ENCODE results near the gene C17orf58.
A peak's percentile ranks its signal among the peaks of the same experiment; 100 is the strongest.
"Not testable (repeated sequence)": the region's sequence is repeated elsewhere in the genome, so short reads cannot be mapped to it uniquely, and the experiment has no call there.

C17orf58 gene

DNA sequence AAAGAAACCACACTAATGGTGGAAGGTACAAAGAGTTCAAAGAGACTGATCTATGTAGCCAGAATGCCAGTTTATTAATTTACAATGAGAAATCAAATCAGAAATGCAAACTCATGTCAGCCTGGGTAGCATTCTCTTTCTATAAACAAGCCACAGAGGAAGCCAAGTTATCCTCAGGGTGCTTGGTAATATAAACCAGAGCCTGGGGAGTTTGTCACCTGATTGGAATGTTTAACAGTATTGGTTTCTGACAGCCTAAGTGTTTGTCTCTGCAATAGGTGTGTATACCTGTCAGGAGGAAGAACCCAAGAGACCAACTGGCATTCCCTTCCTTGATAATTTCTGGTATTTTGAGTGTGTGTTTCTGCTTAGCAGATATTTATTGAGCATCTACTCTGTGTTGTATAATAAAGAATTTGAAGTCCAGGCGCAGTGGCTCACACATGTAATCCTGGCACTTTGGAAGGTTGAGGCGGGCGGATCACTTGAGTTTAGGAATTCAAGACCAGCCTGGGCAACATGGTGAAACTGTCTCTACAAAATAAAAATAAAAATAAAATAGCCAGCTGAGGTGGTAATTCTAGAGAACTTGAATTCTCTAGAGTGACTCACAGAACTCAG is 3.1 kb upstream of the C17orf58 start:
- DNase-seq = no peak

DNA sequence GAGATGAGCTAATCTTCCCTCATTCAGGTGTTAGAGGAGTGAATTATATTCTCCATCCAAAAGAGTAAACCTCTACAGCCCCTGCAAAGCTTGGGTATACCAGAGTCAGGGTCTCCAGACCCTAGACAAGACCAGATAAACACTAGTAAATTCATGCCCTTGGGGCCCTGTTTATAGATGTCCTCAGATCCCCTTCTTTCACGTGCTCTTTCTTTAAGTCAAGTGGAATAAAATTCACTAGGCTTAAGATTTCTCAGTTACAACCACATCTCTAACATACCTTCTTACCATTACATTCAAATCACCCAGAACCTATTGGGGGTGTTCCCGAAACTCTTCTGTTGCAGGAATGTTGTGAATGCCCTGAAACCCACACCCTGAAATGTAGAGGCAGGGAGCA is 2.2 kb upstream of the C17orf58 start:
- no peak for DNase-seq

DNA sequence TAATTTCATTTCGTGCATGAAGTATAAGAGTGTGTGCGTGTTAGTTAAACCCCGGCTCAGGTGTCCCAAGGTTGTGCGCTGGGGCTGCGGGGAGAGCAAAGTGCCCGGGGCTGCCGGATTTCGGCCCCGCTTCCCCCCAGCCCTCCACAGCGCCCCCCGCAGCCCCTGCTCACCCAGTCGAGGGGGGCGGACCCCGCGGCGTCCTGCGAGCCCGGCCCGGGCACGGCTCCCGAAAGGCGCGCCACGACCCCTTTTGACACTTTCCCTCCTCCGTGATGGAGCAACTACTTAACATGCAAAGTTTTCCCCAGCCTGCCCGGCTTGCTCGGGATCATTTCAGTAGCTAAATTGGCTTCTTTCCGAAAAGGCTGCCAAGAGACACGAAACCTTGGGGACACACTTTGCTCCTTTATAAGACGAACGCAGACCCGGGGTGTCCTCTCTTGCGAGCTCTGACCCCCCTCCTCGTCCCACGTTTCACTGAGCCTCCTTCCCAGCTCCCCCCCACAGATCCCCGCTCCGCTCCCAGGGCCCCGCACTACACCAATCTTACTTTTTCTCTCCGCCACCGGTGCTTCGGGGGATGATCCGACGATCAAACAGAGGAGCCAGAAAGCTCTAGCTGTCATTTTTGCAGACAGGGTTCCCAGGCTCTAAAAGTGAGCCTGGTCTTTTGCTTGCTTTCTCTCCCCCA is 552 bp downstream of the C17orf58 start:
- peak in 1 of 2 donors; percentile 4 for DNase-seq

DNA sequence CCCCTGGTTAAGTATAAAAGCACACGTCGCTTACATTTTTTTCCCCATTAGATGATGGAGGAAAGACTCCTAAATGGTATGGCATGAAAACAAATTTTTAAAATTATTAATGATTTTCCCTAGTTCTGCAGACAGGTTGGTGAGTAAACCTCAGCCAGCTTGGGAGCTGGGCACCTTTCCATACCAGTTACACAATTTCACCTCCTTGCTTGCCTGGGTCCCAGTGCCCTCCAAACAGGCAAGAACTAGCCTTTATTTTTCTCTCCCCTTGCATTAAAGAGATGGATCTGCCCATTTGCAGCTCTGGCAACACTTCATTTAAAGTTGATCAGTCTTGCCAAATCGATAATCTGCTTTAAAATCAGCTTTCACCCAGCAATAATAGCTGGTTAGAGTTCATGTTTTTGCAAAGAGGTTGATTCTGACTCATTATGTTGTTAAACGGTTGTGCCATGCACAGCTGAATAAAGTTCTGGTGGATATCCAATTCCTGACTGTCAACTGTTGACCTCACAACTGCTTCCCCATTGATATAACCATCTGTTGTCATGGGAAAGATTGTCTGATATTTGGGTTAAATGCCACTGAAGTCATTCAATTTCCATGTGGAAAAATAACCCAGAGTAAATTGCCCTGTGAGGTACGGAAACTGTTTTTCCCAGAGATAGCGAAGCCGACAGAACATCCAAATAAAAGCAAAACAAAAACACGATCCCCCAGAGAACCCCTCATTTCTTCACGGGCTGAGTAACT is 1.3 kb downstream of the C17orf58 start:
- DNase-seq = peak; percentile 51 to 77

DNA sequence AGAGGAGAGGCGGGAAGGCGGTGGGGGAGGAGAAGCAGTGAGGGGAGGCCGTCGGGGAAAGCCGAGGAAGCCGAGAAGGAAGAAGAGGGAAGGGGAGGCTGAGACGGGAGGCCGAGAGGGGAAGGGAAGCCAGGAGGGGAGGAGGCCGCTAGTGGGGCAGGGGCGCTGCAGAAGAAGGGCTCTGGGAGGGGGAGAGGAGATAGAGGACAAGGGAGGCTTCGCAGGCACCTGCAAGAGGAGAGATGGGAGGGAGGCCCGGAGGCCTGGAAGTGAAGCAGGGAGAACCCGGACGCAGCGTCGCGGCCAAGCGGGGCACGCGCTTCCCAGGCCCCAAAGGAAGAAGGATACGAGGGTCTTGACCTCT is 2.3 kb downstream of the C17orf58 start:
- DNase-seq = no peak

DNA sequence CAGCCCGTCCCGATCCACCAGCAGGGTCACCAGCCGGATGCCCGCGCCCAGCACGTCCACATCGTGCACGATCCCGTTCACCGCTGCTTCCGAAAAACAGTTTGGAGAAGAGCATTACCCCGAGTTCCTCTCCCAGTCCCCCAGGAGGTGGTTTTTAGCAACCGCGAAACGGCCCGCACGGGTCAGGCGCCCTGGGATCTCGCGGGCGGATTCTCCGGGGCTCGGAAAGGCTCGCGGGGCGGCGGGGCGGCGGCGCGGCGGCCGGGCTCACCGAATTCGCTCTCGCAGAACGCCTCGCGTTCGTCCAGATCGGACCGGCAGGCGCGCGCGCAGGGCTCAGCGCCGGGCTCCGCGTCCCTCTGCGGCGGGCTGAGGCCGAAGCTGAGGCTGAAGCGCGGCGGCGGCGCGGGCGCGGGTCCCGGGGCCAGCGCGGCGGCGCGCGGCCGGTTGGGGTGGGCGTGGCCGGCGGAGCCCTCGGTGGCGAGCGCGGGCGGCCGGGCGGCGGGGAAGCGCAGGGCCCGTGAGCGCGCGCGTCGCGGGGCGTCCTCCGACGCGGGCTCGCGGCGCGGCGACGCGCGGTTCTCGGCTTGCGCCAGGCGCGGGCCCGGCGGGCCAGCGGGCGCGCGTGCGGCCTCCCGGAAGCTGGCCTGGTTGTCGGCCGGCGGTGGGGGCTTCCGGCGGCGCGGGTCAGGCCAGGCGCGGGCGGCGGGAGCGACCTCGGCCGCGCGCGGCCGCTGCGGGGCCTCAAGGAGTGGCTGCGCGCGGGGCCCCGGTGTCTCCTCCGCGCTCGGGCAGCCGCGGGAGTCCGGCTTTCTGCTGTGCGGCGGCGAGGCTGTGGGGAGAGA is 2.9 kb downstream of the C17orf58 start:
- peak; percentile 77 to 84 for DNase-seq

DNA sequence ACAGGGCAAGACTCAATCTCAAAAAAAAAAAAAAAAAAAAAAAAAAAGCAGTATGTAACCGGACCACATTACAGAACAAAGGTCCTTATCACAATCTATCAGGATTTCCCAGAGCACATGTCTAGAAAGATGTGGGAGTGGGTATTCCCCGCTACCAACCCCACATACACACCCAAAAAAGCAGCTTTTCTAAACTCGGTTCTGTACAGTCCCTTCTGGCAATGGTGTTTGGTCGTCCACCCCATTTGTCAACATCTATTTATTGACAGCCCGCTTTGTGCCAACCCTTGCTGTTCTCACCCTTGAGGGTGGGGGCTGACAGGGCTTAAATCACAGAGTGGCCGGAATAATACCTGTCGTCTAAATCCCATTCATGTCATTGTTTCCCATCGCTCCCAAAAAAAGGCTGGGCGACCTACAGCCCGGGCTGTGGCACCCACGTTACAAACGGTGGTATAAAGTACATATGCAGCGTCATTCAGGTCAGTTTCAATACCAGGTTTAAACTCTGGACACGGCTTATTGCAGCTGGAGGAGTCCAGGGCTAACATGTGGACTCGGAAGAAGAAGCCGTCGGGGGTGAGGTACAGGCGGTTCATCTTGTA is 3.6 kb downstream of the C17orf58 start:
- peak; percentile 76 to 94 for DNase-seq

DNA sequence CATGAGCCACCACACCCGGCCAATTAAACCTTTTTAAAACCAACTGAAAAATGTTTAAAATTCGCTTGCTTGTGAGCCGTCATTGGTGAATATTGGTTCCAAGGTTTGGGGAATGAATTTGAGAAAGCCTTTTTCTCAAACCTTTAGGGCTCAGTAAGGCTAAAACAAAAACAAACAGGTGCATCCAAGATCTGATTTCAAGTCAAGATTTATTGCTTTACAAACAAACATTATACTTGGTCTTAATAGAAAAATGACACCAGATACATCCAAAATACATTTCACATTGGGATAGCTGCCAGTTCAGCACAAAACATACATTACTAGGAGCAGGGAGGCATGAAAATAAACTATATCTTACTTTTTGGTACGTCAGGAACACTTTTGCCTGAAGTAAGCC is 5.4 kb downstream of the C17orf58 start:
- no peak for DNase-seq

DNA sequence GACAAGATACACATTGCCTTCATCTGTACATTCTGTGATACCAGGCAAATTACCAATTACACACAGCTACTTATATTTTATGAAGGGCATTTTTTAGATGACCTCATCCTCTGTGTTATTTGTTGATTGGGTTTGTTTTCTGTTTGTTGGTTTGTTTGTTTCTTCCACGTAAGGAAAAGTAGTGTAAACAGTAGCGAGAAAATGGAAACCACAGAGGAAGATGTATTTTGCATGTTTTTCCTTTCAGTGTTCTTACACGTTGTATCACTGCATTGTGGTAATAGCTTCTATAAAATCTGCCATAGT is 12.9 kb downstream of the C17orf58 start:
- DNase-seq = no peak

DNA sequence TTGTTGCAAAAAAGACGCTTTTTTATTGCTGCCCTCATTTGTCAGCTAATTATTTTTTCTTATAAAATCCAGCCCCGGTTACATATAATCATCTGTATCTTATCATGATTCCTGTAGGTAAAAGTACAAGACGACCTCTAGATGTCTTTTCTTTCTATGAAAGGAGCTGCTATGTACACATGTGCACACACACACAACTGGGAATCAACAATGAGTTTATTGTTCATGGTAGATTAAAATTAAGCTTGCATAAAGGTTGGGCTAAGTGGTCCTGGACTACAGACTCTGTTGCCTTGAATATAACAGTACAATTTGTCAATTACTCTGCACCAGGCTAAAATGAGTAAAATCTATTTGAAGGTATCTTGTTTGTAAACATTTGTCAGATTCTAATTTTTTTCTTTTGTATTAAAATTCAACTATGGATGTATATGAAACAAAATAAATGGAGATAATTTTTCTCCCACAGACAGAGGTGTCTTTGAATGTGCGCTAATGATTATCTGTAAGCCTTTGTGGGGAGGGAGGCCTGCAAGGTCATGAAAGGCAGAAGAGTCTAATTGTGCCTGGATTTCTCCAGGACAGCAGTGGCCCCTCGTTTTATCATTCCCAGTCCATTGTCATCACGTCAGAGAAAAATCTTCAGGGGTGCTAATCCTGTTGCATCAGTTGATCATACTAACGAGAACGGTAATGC is 13.4 kb downstream of the C17orf58 start:
- DNase-seq = no peak

DNA sequence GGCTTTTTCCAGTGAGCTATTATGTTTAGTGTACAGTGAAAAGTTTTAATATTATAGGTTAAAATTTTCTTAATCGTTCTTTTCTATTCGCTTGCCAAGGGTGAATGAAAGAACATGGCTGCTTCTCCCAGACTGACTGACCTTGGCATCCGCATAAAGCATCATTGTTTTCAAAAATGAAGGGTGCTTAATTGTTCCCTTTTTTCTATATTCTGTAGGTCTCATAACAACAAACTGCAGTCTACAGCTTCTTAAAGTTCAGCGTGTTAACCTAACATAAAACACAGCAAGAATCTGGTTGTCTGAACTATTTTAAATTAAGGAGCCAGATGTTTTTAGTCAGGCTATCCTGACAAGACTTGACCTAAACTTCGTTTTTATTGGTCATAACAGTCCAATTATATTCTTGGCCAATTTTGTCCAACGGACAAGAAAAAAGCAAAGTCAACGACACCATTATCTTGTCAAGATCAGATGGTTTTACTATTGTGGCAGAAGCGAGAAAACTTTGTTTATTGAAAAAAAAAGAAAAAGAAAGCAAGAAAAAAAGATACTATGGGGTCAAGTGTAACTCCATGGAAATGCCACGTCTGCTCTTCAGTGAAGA is 14.1 kb downstream of the C17orf58 start:
- no peak for DNase-seq

DNA sequence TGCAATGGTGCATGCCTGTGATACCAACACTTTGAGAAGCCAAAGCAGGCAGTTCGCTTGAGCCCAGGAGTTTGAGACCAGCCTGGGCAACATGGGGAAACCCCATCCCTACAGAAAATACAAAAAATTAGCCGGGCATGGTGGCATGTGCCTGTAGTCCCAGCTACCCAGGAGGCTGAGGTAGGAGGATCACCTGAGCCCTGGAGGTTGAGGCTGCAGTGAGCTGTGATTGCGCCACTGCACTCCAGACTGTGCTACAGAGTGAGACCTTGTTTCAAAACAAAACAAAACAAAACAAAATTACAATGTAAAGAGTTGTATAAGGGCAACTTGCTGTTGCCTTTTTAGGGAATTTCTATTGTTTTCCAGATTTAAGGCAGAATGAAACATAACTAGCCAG is 15.4 kb downstream of the C17orf58 start:
- DNase-seq = not testable (repeated sequence)

DNA sequence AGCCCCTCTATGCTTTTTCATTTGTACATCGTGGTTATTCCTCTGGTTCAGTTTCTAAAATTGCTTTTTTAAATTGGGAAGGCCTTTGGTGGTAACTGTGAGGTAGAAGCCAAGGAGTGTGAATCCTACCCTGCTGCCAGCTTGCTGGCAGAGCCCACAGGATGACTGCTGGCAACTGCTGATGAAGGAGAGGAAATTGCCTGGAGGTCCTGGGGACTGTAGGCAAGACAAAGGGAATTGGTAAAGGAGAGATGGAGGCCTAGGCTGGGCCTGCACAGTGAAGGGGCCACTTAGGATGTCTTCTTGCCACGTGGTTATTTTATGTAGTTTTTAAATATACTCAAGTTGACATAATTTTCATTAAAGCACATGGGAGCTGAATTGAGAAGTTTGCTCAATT is 15.8 kb downstream of the C17orf58 start:
- DNase-seq = no peak

DNA sequence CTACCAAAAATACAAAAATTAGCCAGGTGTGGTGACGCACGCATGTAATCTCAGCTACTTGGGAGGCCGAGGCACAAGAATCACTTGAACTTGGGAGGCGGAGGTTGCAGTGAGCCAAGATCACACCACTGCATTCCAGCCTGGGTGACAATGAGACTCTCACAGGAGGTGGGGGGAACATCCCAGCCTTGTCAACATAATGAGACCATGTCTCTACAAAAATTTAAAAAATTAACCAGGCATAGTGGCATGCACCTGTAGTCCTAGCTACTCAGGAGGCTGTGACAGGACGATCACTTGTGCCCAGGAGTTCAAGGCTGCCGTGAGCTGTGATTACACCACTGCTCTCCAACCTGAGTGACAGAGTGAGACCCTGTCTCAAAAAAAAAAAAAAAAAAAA is 20.0 kb downstream of the C17orf58 start:
- not testable (repeated sequence) for DNase-seq

DNA sequence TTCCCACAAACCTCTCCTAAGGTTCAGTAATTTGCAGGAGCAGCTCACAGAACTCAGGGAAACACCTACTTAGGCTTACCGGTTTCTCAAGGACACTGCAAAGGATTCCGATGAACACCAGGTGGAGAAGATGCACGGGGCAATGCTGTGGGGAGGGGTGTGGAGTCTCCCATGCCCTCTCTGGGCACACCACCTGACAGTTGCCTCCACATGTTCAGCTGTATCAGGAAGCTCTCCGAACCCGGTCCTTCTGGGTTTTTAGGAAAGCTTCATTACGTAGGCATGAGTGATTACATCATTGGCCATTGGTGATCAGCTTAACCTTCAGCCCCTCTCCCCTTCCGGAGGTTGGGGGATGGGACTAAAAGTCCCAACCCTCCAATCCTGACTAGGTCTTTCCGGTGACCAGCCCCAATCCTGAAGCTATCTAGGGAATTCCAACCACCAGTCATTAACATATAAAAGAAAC is 21.6 kb downstream of the C17orf58 start:
- DNase-seq = no peak

DNA sequence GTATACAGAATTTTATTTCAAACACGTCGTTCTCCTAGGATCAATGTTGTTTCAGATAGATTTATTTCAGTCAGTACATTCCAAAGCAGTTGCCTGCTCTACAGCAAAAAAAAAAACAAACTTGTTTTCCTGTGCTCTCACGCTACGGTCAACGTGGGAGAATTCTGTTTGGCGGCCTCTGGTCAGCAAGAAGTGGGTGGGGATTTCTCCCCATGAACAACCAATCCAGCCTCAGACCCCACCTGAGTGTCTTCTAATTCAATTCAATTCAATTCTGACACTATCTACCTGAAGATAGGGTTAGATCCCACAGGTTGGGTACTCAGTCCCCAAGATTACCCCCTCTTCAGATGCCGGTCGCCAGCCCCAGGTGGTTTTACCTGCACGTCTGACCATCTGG is 22.1 kb downstream of the C17orf58 start:
- DNase-seq = no peak

DNA sequence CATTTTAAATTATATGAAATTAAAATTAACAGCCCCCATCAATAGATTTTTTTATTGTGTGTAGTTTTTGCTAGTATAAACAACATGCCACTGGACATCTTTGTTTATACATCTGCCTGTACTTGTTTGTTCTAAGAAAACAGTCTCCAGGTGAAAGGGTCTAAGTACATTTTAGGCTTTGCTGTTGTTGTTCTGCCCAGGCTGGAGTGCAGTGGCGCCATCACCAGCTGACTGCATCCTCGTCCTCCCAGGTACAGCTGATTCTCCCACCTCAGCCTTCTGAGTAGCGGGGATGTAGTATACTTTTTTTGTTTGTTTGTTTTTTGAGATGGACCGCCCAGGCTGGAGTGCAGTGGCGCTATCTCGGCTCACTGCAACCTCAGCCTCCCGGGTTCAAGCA is 25.5 kb downstream of the C17orf58 start:
- no peak for DNase-seq

DNA sequence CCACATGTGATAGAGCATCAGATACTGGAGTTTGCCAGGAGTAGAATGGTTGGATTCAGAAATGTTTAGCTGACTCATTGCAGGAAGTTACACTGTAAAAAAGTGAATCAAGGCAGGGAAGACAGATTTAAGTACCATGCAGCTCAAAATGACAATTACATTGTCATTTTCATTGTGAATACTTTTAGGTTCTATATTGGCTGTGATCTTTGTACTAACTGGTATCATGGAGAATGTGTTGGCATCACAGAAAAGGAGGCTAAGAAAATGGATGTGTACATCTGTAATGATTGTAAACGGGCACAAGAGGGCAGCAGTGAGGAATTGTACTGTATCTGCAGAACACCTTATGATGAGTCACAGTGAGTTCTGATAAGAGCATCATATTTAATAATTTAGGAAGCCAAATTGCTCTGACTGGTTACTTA is 33.1 kb downstream of the C17orf58 start:
- DNase-seq = peak; percentile 54 to 76

DNA sequence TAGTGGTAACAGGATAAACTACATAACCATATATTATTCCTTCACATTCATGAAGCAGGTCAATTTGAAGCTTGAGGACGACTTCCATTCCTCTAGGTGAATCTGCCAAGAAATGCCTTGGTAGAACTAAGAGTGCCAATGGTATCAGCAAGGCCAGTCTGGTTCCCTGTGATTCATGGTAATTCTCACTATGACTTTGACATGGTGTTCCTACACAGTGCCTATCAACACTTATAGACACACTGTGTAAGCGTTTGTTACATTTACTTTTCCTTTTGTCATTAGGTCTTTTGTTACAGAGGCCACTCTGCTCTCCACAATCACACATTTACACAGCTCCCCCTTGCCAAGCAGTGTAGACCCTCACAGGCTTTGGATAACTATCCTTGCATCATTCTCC is 34.1 kb downstream of the C17orf58 start:
- DNase-seq = not testable (repeated sequence)

DNA sequence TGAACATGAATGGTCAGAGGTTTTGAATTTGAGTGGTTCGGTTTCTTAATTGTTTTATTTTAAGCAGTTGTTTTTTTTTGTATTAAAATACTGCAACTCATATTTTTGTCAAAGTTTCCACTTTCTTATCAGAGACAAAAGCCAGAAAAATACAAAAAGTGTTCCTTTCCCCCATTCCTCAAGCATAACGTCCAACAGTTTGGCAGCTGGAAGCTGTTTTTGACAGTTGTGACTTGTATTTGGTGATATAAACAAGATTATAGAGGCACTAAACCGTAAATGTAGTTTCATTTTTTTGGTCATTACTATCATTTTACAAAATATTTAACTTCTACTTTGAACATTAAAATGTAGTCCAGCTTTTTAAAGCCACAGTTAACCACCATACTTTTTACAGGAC is 36.0 kb downstream of the C17orf58 start:
- not testable (repeated sequence) for DNase-seq

DNA sequence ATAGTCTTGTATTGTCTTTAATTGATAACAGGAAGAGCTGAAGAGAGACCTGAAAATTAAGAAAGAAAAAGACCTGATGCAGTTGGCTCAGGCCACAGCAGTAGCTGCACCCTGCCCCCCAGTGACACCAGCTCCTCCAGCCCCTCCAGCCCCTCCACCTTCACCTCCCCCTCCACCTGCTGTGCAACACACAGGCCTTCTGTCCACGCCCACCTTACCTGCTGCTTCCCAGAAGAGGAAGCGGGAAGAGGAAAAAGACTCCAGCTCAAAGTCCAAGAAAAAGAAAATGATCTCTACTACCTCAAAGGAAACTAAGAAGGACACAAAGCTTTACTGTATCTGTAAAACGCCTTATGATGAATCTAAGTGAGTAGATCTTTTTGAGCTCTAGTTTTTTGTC is 36.8 kb downstream of the C17orf58 start:
- no peak for DNase-seq

DNA sequence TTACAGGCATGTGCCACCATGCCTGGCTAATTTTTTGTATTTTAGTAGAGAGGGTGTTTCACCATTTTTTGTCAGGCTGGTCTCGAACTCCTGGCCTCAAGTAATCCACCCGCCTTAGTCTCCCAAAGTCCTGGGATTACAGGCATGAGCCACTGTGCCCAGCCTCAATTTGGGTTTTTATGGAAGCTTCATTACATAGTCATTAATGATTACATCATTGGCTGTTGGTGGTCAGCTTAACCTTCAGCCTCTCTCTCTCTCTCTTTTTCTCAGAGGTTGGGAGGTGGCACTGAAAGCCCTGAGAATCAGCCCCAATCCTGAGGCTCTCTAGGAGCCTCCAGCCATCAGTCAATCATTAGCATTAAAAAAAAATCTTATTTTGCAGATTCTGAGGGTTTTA is 45.3 kb downstream of the C17orf58 start:
- no peak for DNase-seq

Data from inflammatory macrophage treated with lipopolysaccharide for 1 hour (primary cell).